HG02885 (cell line): ENCODE results near the gene PLOD3.
"Not testable (repeated sequence)": the region's sequence is repeated elsewhere in the genome, so short reads cannot be mapped to it uniquely, and the experiment has no call there.

Source experiments
- ATAC-seq: cut with Tn5 transposase; IDR thresholded peaks from one replicate; pipeline ENCODE4 v1.9.1; 2021; ENCODE audit warnings: mild to moderate bottlenecking; ENCODE audit not compliant: unreplicated experiment, poor library complexity

Gene PLOD3, protein sequence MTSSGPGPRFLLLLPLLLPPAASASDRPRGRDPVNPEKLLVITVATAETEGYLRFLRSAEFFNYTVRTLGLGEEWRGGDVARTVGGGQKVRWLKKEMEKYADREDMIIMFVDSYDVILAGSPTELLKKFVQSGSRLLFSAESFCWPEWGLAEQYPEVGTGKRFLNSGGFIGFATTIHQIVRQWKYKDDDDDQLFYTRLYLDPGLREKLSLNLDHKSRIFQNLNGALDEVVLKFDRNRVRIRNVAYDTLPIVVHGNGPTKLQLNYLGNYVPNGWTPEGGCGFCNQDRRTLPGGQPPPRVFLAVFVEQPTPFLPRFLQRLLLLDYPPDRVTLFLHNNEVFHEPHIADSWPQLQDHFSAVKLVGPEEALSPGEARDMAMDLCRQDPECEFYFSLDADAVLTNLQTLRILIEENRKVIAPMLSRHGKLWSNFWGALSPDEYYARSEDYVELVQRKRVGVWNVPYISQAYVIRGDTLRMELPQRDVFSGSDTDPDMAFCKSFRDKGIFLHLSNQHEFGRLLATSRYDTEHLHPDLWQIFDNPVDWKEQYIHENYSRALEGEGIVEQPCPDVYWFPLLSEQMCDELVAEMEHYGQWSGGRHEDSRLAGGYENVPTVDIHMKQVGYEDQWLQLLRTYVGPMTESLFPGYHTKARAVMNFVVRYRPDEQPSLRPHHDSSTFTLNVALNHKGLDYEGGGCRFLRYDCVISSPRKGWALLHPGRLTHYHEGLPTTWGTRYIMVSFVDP

DNA sequence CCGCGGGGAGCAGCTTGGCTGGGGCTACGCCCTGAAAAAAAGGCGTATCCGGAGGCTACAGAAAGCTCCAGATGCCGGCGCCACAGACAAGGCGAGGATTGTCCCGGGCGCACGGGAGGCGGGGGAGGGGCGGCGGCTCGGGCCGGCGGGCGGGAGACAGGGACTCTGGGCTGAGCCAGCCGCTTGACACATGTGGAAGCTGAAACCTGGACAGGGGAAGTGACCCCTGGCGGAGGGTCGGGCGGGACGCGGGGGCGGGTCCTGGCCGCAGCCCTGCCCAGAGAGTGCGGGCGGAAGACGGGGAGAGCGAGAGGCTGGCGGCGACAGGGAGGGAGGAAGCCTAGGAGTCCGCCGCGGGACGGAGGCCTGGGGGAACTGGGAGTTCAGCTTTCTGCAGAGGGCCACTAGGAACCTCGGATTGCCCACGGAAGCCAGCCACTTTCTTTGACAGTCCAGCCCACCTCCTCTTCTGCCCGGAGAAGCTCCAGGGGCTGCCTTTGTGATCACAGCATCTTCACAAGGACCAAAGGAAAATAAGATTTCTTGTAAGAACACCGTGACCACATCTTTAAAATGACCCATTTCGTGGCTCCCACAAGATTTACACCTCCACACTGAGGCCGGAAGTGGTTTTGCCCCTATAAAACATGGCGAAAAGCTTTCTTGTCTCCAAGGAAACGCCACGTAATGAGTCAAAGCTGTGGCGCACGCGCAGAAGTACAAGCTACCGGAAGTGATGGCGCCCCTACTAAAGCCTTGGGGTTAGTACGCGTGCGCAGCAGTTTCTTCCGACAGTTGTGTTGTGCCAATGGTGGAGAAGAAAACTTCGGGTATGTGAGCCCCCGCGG is at the start of gene PLOD3, which contains the start of gene ZNHIT1:
Gene PLOD3, minus strand, starts transcription at position 194 of the 848 bp plus-strand sequence. CDS start 307 bp downstream, outside the sequence.
Gene ZNHIT1, plus strand, starts transcription at position 778 of the 848 bp plus-strand sequence. Its CDS starts 31 bp downstream, at position 809.
- ATAC-seq: peak; percentile 77

DNA sequence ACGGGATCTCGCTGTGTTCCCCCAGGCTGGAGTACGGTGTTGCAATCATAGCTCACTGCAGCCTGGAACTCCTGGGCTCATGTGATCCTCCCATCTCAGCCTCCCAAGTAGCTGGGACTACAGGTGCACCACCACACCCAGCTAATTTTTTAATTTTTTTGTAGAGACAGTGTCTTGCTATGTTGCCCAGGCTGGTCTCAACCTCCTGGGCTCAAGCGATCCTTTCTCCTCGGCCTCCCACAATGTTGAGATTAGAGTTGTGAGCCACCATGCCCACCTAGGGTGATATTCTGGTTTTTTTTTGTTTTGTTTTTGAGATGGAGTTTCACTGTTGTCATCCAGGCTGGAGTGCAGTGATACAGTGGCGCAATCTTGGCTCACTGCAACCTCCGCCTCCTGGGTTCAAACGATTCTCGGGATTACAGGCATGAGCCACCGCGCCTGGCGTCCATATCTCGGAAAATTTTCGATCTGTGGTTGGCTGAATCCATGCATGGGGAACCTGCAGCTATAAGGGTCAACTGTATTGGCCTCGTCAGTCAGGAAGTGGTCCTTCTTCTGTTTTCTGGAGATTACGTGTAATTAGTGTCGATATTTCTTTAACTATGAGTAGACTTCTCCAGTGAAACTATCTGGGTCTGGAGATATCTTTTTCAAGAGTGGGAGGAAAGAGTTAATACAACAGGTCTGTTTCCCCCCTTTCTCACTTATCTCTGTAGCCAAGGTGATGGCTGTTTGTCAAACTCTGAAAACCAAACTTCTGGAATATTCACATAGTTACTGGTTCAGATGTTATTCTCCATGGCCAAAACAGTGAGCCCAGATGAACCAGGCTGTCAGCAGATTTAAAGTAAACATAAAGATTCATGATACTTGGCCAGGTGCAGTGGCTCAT is 48.5 kb upstream of the PLOD3 start:
- ATAC-seq: no peak

DNA sequence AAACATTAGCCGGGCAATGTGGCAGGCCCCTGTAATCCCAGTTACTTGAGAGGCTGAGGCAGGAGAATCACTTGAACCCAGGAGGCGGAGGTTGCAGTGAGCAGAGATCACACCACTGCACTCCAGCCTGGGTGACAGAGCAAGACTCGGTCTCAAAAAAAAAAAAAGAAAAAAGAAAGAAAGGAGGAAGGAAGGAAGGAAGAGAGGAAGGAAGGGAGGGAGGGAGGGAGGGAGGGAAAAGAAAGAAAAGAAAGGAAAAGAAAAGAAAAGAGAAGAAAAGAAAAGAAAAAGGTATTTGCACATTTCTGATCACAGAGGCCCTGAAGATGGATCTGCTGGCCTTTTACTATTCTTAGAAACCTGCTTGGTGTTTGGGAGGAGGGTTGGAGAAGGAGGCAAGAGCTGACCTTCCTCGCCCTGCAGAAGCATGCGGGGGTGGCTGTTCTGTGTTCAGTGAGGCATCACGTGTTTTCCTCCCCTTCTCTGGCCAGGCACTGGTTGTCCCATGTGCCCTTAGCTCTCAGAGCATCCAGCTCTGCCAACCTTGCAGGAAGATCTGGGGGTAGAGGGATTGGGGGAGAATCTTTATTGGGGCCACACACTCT is 46.8 kb upstream of the PLOD3 start:
- ATAC-seq: not testable (repeated sequence)

DNA sequence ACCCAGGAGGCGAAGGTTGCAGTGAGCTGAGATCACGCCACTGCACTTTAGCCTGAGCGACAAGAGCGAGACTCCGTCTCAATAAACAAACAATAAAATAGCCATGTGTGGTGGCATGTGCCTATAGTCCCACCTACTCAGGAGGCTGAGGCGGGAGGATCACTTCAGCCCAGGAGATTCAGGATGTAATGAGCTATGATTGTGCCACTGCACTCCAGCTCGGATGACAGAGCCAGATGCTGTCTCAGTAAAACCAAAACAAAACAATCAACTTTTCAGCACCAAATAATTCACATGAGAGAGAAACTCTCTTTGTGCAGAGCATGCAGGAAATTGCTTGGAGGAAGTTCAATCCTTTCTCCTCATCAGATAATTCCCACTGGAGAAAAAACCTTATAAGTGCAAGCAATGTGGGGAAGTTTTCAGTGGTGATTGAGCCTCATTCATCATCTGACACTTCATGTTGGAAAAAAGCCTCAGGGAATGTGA is 40.9 kb upstream of the PLOD3 start:
- ATAC-seq: no peak

DNA sequence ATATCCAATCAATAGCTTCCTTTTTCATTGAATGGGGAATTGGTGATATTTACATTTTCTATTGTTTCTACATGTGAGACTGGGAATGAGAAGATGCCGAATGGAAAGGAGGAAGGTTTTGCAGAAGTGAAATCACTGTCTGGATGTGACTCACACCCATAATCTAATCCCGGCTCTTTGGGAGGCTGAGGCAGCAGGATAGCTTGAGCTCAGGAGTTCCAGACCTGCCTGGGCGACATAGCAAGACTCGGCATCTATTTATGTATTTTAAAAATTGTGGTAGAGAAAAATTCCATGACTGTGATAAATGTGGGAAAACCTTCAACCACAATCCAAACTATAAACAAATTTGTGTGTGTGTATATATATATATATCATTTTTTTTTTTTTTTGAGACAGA is 38.4 kb upstream of the PLOD3 start:
- no peak for ATAC-seq

DNA sequence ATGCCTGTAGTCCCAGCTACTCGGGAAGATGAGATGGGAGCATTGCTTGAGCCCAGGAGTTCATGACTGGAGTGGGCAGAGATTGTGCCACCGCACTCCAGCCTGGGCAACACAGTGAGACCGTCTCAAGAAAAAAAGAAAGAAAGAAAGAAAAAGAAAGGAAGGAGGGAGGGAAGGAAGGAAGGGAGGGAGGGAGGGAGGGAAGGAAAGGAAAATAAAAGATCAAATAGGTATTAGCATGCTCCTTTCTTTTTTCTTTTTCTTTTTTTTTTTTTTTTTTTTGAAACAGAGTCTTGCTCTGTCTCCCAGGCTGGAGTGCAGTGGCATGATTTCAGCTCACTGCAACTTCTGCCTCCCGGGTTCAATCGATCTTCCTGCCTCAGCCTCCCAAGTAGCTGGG is 35.8 kb upstream of the PLOD3 start:
- ATAC-seq: not testable (repeated sequence)

DNA sequence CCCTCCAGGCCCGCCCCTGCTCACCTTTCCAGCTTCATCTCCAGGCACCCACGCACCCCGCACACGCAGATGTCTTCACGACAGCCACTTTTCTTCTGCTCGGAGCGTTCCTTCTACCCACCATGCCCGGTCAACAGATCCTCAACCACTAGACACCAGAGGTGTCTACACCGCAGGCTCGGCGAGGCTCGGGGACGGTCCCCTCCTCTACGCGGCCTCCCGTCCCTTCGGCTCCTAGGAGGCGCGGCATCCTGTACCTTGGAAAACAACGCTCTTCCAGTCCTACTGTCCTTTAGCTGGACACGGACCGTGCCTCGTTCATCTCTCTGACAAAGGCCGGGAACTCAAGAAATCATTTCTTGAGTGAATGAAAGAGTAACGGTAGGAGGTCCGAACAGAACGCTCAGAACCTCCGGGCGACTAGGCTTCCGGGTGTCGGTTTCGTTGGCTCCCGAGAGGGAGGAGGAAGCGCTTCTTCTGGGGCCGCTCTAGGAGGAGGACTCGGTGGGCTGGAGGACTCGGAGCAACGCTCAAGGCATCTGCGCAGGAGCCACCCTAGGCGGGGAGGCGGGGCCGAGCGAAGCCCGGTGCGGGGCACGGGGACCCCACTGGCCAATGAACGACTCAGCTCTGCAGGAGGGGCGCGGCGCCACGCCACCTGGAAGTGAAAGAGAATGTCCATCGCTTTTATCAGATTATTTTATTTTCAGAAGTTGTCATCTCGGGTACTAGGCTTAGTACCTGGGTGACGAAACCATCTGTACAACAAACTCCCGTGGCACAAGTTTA is 34.7 kb upstream of the PLOD3 start:
- ATAC-seq: peak; percentile 97

DNA sequence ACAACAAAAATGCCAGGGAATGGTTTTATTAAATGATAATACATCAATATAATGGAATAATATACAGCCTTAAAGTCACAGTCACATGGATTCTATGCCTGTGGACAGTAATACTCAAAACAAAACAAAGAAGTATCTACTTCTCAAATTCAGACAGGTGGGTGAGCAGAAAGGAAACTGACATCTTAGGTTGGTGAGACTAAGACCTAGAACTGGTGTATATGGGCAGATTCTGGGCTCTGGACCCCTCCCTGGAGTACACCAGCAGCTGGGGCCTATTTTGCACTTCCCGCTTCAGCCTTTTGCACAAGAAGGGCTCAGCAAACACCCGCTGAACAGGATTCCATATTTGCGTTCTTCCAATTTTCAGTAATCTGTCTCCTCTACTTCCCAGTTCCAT is 32.9 kb upstream of the PLOD3 start:
- ATAC-seq: peak; percentile 30

DNA sequence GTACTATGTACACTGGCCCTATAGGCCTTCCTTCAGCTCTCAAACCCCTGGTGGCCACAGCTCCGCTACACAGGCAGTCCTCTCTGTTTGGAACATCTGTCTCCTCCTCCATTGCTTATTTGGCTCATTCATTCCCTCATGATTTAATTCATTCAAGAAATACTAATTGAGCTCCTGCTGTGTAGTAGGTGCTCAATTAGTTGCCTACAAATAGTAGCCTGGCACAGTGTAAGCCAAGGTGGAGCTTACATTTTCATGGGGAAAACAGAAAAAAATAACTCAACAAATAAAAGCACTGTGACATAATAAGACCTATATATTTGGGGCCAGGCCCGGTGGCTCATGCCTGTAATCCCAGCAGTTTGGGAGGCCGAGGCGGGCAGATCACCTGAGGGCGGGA is 30.9 kb upstream of the PLOD3 start:
- ATAC-seq: no peak

DNA sequence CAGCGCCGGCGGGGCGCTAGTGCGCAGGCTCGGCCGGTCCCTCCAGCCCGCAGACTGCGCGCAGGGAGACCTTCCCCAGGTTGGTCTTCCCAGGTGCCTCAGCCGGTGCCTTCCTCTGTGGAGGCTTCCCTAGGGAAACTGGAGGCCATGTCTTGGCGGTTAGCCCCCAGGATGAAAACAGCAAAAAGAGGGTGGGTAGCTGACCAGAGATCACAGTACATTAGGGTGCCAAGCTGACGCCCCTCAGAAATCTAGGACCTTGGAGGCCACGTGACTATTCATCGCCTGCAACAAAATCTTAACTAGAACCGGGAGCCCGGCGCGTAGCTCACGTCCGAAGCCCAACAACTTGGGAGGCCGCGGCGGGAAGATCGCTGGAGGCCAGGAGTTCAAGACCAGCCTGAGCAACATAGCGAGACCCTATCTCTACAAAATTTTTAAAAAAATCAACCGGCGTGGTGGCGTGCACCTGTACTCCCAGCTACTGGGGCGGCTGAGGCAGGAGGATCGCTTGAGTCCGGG is 27.8 kb upstream of the PLOD3 start:
- ATAC-seq: no peak

DNA sequence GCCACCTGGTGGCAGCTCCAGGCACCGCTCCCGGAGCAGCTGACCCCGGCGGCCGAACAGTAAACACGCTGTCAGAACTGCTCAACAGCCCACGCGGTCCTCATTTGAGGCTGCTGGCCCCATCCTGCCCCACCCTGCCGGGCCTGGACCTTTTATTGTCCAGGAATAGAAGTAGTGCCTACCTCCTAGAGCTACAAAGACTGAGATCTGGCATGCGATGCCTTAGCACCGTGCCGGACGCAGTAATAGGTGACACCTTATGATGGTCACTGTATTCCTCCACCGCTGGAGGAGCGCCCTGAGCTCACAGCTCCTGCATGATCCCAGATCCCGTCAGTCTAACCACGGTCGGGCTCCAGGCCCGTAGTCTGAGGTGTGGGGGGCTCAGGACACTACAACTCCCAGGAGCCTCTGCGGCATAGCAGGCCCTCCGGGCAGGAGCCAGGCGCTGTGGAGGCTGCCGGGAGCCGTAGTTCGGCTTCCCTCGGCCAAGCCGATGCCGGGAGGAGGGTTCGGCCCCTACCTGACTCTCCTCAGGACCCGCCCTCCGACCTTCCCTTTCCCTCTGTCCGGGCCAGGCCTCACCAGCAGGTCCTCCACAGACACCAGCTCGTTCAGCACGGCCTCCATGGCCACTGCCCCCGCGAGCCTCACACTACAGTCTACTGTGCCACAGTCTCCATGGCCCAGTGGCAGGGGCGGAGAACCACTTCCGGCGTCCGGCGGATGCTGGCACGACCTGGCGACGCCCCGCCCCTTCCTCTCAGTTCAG is 27.2 kb upstream of the PLOD3 start, which contains the start of gene FIS1:
Gene FIS1, minus strand, starts transcription at position 707 of the 772 bp plus-strand sequence. Its CDS starts 77 bp downstream, at position 630.
- ATAC-seq: peak; percentile 93

DNA sequence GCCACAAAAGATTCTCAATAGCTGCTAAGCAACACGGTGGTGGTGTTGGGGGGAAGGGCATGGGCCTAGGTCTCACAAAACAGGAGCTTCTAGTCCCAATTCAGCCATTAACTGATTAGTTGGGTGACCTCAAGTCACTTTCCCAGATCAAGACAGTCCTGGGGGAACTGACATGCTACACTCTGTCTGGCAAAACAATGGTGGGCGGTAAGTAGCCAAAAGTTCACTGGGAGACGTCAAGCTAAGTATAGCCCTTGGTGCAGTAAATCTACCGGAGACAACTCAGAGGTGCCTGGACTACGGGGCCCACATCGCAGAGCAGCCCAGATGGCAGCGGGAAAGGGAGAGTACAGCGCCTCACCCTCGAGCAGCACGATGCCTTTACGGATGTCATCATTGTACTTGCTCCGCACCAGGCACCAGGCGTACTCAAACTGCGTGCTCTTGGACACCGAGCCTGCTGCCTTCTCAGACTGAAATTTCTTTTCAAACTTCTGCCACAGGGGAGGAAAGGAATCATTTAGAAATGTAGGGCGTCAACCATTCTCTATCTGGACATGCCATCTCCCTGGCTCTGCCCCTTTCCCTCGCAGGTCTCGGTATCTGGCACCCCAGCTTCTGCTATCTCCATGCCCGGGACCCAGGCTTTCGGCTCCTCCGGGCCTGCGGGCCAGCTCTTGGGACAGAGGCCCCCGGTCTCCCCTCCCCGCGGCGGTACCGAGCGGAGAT is 26.4 kb upstream of the PLOD3 start:
- ATAC-seq: no peak

DNA sequence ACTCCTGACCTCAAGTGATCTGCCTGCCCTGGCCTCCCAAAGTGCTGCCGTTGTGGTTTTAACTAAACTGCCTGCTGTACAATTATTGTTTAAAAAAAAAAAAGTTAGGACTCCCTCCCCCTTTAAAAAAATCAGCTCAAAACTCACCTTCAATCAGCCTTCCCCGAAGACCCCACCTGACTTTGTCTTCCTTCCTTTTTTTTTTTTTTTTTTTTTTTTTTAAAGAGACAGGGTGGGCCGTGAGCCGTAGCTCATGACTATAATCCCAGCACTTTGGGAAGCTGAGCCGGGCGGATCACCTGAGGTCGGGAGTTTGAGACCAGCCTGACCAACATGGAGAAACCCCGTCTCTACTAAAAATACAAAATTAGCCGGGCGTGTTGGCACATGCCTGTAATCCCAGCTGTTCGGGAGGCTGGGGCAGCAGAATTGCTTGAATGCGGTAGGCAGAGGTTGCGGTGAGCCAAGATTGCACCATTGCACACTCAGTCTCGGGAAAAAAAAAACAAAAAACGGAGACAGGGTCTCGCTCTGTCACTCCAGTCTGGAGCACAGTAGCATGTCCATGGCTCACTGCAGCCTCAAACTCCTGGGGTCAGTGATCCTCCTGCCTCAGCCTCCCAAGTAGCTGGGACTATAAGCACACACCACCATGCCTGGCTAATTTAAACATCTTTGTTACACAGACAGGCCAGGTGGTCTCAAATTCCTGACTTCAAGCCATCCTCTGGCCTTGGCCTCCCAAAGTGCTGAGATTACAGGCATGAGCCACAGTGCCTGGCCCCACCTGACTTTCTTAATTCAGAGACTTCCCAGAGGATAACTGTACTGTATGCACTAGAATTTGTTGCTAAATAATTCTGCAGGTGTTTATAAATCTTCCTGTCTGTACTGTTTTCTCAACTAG is 24.3 kb upstream of the PLOD3 start:
- no peak for ATAC-seq

DNA sequence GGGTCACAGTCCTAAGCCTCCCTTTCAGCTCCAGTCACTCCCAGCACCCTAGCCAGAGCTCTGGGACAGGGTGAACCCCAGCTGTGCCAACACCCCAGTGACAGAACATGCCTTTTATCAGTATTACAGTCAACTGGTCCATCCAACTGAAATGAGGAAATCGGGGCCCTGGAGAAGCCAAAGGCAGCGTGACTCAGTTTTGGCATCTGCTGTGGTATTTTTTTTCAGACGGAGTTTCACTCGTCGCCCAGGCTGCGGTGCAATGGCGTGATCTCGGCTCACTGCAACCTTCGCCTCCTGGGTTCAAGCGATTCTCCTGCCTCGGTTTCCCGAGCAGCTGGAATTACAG is 23.6 kb upstream of the PLOD3 start:
- no peak for ATAC-seq

DNA sequence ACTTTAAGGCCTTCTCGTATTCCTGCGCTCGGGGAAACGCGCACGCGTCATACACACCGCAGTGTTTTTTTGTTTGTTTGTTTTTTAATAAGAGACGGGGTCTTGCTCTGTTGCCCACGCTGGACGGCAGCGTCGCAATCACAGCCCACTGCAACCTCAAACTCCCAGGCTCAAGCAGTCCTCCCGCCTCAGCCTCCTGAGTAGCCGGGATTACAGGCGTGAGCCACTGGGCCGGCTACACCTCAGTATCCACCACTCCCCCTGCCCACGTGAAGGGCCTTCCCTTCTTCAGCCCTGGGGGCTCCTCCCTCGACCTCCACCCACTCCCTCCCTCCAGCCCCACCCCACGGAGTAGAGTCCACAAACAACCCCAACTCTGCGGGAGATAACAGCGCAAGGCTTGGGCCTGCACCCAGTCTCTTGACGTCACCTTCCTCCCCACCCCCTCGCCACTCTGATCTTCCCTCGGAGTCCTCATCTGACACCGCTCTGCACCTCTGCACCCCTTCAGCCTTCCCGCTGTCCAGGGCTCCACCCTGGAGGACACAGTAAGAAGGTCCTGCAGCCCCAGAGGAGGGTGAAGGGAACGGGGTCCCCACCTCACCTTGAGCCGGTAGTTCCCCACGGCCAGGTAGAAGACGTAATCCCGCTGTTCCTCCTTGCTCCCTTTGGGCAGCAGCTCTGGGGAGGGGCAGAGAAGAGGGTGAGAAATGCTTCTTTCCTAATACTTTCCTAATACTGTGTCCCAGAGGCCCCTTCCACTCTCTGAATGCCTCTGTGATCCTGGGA is 23.0 kb upstream of the PLOD3 start:
- ATAC-seq: no peak
